Measurements from ENCODE around the gene CD99L2.
A peak's percentile ranks its signal among the peaks of the same experiment; 100 is the strongest.
"Not testable (repeated sequence)": the region's sequence is repeated elsewhere in the genome, so short reads cannot be mapped to it uniquely, and the experiment has no call there.

The CD99L2 gene

DNA sequence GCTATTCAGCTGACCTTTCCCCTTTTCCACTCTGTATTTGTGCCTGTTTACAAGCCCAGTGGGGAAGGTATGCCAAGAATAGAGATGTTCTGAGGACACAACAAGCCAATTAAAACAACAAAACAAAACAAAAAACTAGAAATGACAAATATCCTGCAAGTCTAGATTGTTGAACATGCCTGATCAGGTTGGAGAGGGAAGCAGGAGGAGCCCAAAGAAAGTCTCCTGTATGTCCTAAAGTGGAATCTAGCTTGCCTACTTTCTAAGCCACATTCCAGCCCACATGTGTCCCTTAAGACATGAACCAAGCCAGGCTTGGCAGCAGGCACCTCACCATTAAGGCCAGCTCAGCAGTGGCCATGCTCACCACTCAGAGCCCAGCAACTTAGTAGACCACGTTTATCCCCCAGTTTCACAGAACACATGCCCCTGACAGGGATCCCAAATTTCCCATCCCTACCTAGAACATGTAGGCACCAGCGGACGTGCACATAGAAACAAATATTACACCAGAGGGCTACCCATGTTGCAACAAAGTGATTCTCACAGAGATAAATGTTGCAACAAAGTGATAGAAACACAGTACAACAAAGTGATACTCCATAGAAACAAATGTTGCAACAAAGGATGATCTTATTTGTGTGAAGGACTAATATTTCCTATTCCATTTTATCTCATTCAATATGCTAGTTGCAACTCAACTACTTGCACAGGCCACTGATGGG lies 48.3 kb downstream of the CD99L2 start:
- no peak for DNase-seq

DNA sequence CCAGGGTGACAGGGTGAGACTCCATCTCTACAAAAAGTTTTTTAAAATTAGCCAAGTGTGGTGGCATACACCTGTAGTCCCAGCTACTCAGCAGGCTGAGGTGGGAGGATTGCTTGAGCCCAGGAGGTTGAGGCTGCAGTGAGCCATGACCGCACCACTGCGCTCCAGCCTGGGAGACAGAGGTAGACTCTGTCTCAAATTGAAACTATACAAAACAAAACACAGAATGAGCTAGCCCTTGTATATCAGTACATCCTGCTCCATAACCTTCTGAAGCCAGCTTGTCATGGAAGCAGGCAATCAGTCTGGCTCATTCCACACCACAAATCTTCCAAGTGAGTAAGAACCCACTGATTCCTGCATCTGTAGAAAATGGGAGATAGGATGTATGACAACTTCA lies 49.0 kb downstream of the CD99L2 start:
- DNase-seq, result no peak

DNA sequence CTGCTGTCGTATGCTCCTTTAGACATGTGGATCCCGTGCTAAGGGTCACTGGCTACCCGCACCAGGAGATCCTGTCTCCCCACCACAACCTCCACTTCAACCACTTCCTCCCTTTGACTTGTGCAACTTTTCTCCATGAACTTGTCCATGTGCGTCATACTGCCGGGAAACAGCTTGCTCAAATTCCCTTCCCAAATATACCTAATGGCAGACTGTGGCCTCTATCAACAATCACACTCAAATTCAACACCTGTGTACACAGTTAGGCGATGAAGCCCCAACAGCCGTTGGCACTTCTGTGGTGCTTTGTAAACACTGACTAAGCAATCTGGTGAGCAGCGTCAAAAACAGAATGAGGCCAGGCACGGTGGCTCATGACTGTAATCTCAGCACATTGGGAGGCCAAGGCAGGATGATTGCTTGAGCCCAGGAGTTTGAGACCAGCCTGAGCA lies 49.5 kb downstream of the CD99L2 start:
- DNase-seq, result no peak

DNA sequence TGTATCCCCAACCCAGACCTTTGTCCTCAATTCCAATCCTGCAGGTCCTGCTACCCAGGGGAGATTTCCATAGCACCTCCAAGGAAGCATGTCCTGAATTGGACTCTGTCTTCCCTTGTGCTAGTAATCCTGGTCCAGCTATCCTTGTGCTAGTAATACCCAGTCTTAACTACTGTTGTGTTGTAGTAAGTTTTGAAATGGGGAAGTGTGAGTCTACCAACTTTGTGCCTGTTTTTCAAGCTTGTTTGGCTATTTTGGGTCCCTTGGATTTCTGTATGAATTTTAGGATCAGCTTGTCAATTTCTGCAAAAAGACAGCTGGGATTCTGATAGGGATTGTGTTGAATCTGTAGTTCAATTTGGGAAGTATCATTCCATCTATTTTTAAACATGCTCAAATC lies 51.4 kb downstream of the CD99L2 start:
- no peak for DNase-seq

DNA sequence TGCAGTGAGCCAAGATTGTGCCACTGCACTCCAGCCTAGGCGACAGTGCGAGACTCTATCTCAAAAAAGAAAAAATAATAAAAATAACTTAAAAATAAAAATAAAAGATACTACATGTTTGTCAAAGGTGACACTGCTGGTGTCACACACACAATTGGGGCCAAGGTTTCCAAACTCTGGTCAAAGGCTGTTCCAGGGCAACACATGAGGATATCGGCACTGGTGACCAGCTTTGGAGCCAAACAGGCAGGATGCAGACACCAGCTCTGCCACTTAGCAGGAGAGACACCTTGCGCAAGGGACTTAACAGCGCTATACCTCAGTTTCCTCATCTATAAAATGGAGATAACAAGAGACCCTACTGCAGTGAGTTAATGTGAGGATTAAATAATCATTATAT lies 52.3 kb downstream of the CD99L2 start:
- DNase-seq, result no peak

DNA sequence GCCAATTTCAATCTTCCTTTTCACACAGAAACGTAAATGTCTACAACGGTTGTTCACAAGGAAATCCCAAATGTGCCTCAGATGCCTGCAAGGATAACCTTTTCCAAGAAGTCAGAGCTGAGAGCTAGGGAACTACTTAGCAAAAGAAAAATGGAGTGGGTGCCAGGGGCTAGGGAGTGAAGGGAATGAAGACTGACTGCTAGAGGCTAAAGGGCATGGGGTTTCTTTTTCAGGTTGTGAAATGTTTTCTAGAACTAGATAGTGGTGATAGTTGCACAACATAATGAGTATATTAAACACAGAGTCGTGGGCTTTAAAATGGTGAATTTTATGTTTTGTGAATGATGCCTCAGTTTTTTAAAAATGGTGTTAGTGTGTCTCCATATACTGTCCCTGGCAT lies 53.4 kb downstream of the CD99L2 start:
- no peak for DNase-seq

DNA sequence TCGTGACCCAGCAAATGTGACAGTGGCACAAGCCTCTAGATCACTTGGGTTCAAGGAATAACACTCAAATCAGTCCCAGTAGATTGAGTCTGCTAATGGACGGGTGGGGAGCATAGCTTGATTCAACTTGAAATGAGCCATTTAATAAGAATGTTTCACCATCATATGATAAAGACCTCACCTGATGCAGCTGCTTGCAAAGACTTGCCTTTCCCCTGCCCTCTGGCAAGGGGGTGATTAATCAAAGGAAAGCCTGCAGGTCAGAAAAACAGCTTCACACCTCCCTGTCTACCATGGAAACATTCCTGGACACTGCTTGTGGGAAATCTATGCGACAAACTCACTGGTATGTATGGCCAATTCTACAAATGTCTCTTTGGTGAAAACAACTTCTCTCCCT lies 54.5 kb downstream of the CD99L2 start:
- DNase-seq, result no peak

DNA sequence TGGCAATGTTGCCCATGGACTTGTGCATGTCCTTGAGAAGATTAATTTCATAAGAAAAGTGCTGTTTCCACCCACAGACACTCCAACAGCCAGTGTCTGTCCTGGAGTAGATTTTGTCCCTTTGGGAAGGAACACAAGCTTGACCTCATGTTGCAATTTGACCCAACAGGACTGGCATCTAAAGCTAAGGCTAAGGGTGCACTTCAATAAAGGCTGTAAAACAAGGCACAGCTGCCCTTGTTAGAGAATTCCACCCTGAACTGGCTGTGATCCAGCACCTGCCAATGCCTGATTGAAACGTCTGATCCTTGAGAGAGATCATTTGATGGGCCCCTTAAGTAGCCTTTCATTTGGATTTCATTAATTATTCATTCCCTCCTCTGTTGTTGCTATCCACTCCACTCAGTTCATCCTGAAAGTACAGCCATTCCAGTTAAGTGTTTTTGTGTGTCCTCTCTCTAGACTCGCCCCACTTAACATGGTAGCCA lies 56.2 kb downstream of the CD99L2 start:
- no peak for DNase-seq

DNA sequence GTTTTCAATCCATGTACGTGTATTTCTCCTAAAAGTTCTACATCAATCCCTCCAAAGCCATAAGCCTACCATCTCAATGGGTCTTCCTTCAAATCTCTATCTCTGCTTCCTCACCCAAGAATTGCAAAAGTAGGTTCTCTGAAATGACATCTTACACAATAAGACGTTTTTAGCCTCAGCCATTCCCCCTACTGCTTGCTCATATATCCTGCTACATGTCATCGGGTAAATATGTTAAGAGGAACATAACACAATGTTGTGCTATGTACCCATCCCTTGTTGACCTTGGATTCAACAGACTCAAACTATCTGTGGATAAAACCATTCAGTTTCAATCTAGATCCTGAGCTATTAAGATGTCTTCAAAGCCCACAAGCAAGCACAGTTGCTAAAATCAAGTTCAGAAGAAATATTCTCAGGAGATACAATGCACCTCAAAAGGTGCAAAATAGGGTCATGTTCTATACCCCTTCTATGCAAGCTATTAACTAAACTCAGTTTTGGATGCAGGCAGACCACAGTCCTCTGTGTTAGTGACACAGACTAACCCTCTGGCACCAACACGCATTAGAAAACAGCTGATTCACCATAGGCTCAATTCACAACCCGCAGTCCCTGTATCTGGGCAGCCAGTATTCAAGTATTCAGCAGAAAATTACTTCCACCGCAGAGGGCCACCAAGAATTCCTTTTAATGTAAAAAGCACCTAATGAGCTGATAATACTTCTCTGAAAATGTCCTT lies 56.8 kb downstream of the CD99L2 start:
- no peak for DNase-seq

DNA sequence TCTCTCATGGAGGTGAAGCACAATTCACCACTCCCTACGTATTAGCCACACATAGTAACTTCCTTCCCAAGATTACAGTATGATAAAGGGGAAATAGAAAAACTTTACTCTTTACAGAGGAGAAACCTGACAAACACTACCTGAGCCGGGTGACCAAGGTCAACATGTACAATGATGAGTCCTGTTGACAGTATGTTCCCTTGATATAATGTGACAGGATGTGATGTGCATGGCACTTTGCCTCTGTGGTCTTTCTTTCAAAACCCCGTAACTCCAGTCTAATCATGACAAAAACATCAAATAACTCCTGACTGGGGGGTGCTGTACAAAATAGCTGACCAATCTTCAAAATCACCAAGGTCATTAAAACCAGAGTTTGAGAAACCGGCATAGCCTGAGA lies 60.6 kb downstream of the CD99L2 start:
- DNase-seq, result no peak

DNA sequence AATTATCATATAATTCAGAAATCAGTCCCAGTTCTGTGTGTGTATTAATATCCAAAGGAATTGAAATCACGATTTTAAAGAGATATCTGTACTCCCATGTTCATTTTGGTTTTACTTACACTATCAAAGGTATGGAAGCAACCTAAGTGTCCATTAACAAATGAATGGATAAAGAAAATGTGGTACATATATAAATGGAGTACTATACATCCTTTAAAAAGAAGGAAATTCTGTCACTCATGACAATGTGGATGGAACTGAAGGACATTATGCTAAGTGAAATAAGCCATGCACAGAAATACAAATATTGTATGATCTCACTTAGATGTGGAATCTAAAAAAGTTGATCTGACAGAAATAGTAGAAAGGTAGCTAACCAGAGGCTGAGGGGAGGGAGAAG lies 63.8 kb downstream of the CD99L2 start:
- DNase-seq, result no peak

DNA sequence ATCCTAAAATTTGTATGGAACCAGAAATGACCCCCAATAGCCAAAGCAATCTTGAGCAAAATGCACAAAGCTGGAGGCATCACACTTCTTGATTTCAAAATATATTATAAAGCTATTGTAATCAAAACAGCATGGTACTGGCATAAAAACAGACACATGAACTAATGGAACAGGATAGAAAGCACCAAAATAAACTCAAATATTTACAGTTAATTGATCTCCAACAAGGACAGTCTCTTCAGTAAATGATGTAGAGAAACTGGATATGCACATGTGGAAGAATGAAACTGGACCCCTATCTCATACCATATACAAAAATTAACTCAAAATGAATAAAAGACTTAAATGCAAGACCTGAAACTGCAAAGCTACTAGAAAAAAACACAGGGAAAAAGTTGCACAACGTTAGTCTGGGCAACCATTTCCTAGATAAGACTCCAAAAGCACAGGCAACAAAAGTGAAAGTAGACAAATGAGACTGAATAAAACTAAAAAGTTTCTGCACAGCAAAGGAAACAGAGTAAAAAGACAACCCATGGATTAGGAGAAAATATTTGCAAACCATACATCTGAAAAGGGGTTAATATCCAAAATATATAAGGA lies 64.9 kb downstream of the CD99L2 start:
- DNase-seq, result no peak

DNA sequence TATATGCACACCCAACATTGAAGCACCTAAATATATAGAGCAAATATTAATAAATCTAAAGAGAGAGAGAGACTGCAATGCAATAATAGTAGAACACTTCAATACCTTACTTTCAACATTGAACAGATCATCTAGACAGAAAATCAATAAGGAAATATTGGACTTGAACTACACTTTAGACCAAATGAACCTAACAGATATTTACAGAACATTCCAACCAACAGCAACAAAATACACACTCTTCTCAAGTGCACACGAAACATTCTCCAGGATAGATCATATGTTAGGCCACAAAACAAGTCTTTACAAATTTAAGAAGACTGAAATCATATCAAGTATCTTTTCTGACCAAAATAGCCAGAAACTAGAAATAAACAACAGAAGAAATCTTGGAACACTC lies 66.6 kb downstream of the CD99L2 start:
- DNase-seq, result no peak

DNA sequence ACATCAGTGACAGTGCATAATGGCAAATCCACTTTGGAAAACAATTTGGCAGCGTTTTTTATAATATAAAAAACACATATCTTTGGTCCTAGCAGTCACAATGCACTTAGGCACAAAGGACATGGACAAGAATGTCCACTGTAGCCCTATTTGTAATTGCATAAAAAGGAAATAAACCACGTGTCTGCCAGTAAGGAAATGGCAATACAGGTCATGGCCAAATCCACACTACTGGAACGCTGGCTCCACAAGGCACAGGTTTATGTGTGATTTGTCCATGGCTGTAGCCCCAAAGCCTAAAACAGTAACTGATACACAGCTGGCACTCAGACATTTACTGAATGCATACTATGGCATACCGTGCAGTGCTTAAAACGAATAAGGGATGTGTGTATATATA lies 69.7 kb downstream of the CD99L2 start:
- DNase-seq, result no peak

DNA sequence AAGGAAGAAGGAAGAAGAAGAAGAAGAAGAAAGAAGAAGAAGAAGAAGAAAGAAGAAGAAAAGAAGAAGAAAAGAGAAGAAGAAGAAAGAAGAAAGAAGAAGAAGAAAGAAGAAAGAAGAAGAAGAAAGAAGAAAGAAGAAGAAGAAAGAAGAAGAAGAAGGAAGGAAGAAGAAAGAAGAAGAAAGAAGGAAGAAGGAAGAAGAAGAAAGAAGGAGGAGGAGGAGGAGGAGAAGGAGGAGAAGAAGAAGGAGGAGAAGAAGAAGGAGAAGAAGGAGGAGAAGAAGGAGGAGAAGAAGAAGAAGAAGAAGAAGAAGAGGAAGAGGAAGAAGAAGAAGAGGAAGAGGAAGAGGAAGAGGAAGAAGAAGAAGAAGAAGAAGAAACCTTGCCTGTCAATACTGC lies 74.1 kb downstream of the CD99L2 start:
- not testable (repeated sequence) for DNase-seq

DNA sequence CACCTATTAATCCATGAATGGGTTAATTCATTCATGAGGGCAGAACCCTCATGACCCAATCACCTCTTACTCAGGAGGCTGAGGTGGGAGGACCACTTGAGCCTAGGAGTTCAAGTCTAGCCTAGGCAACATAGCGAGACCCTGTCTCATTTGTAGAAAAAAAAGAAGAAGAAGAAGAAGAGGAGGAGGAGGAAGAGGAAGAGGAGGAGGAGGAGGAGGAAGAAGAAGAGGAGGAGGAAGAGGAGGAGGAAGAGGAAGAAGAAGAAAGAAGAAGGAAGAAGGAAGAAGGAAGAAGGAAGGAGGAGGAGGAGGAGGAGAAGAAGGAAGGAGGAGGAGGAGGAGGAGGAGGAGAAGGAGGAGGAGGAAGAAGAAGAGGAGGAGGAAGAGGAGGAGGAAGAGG lies 74.6 kb downstream of the CD99L2 start:
- DNase-seq, result not testable (repeated sequence)

DNA sequence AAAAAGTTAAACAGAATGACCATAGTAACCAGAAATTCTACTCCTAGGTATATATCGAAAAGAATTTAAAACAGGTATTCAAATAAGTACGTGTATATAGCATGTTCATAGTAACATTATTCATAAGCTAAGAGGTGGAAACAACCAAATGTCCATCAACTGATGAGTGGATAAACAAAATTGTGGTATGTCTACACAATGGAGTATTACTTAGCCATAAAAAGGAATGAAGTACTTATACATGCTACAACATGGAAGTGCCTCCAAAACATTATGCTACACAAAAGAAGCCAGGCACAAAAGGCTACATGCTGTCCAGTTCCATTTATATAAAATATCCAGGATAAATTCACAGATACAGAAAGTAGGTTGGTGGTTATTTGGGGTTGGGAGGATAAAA lies 76.5 kb downstream of the CD99L2 start:
- no peak for DNase-seq

DNA sequence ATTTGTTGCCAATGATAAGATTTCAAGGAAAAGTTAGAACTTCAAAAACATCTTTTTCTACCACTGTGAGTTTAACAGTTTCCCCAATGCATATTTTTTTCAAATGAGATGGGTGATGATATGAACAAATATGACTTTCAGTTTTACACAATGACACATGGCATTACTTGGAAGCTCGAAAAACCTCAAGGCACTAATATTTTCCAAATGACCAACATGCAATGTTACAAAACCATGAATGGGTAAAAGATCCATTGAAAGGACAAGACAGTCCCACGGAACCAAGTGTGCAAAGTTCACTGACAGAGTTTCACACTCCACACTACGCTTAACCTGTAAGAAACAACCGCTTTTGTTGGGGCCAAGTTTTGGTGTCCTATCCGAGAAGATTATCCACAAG lies 84.5 kb downstream of the CD99L2 start:
- DNase-seq, result no peak

DNA sequence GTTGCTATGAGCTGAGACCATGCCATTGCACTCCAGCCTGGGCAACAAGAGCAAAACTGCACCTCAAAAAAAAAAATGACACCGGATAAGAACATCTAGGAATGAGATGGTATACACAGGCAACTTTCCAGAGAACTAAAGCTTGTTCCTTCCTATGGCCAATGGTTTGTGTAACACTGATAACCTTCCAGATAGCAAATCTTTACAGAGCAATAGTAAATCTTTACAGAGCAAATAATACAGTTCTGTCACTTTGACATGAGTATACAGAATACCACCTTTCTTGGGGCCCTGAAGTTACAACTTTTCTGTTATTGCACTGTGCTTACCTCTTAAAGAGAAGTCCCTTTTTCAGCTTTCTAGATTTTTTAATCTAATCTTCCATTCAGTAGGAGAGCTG lies 91.6 kb downstream of the CD99L2 start:
- no peak for DNase-seq

DNA sequence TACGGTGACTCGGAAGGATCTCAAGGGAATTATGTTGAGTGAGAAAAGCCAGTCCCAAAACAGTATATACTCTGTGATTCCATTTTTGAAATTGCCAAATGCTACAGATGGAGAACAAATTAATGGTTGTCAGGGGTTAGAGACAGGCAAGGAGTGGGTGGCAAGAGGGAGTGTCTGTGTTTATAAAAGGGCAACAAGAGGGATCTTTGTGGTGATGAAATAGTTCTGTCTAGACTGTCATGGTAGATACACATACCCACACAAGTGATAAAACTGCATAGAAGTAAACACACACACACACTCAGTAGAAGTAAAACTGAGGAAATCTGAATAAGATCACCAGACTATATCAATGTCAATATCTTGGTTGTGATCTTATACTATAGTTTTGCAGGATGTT lies 92.7 kb downstream of the CD99L2 start:
- DNase-seq, result no peak

DNA sequence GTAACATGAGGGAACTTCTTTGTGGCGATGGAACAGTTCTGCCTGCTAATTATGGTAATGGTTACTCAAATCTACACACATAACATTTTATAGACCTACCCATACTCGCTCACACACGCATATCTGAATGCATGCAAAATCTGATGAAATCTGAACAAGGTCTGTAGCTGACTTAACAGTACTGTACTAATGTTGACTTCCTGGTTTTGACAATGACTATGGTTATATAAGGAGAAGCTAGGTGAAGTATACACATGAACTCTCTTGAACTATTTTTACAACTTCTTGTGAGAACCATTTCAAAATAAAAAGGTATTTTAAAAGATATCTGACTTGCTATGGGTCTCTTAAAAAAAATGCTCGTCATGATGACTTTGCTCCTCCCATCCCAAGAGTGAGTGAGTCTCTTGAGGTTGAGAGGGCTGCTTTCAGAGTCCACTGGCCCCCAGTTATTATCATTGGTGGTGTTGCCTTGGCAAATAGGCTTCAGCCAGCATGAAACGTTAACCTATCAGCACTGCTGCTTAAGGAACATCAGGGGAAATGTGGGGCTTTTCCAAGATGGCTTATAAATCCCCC lies 105.4 kb downstream of the CD99L2 start:
- DNase-seq, result no peak

DNA sequence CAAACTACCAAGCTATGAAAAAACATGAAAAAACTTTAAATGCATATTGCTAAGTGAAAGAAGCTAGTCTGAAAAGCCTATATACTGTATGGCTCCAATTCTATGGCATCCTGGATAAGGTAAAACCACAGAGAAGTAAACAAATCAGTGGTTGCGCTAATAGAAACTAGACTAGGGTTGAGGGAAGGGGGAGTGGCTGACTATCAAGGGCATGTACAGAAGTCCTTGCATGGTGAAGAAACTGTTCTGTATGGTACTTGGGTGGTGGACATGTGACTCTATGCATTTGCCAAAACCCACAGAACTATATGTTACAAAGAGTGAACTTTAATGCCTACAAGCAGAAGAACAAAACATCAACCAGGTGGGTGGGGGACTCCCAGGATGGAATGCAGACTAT lies 108.4 kb downstream of the CD99L2 start:
- DNase-seq, result no peak

DNA sequence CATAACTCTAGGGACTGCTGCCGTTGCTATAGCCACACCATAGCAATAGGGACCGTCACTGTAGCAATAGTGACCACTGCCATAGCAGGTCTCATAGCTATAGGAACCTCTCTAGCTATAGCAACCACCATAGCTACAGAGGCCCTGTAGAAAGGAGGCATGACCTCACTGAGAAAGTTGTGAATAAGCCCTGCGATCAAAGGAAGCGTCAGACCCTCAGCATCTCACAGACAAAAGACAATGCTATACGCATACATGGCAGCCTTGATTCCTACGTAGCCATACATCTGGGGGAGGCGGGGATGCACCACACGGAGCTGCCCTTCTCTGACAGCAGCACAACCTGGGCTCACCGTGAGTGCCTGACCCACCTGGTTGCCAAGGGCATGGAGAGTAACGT lies 116.8 kb downstream of the CD99L2 start:
- DNase-seq, result peak; percentile 44

DNA sequence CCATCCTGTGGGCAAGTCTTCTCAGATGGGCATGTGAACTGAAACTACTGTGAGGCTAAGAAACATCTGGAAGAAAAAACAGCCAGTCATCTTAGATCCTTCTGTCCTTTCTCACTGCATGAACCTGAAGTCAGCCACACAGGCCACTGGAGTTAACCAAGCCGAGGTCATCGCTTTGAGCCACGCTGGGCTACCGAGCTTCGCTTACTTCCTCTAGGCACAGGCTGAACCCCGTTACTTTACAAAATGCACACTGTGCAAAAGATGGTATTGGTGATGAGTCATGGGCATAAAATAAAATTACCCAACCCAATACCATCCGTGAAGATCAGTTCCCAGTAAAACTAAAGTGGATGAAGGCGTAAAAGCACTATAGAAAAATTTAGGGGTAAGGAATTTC lies 119.1 kb downstream of the CD99L2 start:
- no peak for DNase-seq

All from activated CD8-positive, alpha-beta memory T cell treated with anti-CD3 and anti-CD28 coated beads for 24 hours (primary cell).